ENCODE data around the gene POLL. TPM values are rescaled to one million over a fixed set of nuclear protein-coding genes. Genes with fewer than 3 reads are reported as not detected.
"Not testable (repeated sequence)": the region's sequence is repeated elsewhere in the genome, so short reads cannot be mapped to it uniquely, and the experiment has no call there.

Gene POLL
- total RNA-seq, 1 donor from 2014 or later = 16.6 TPM

GRCh38 chr10:101612086-101612485, 24.0 kb upstream of the POLL start:
- DNase-seq (ENCODE audit: low spot score) = no peak
- ATAC-seq = no peak

- ATAC-seq (no peak), DNase-seq (ENCODE audit: low spot score) (no peak)
Observed at GRCh38 chr10:101611096-101611905, 23.2 kb upstream of the POLL start.

- DNase-seq (ENCODE audit: low spot score) (no peak), ATAC-seq (no peak)
Observed at GRCh38 chr10:101609481-101609880, 21.4 kb upstream of the POLL start.

- DNase-seq (ENCODE audit: low spot score) (no peak), ATAC-seq (no peak)
Observed at GRCh38 chr10:101607124-101607523, 19.1 kb upstream of the POLL start.

- DNase-seq (ENCODE audit: low spot score) (peak; percentile 74), ATAC-seq (peak; percentile 97)
Observed at GRCh38 chr10:101602761-101603398, 14.8 kb upstream of the POLL start.

GRCh38 chr10:101601541-101601940, 13.5 kb upstream of the POLL start:
- ATAC-seq = no peak
- no peak for DNase-seq (ENCODE audit: low spot score)

- no peak for ATAC-seq
- DNase-seq (ENCODE audit: low spot score) = no peak
Observed at GRCh38 chr10:101597091-101597900, 9.2 kb upstream of the POLL start.

GRCh38 chr10:101595591-101596433, 7.8 kb upstream of the POLL start:
- DNase-seq (ENCODE audit: low spot score) = no peak
- no peak for ATAC-seq

- peak; percentile 26 for ATAC-seq
- not testable (repeated sequence) for DNase-seq (ENCODE audit: low spot score)
Observed at GRCh38 chr10:101593331-101593730, 5.3 kb upstream of the POLL start.

- no peak for ATAC-seq
- no peak for DNase-seq (ENCODE audit: low spot score)
Observed at GRCh38 chr10:101588879-101589278, 822 bp upstream of the POLL start.

- ATAC-seq (no peak), DNase-seq (ENCODE audit: low spot score) (no peak)
Observed at GRCh38 chr10:101585841-101586240, 2.2 kb downstream of the POLL start.

- DNase-seq (ENCODE audit: low spot score) (no peak), ATAC-seq (no peak)
Observed at GRCh38 chr10:101580486-101581399, 7.3 kb downstream of the POLL start.

GRCh38 chr10:101579516-101579870, 8.6 kb downstream of the POLL start:
- ATAC-seq = no peak
- no peak for DNase-seq (ENCODE audit: low spot score)

GRCh38 chr10:101578803-101579515, 9.1 kb downstream of the POLL start:
- no peak for DNase-seq (ENCODE audit: low spot score)
- no peak for ATAC-seq

GRCh38 chr10:101578192-101578591, 9.9 kb downstream of the POLL start:
- ATAC-seq = no peak
- no peak for DNase-seq (ENCODE audit: low spot score)

- ATAC-seq = no peak
- no peak for DNase-seq (ENCODE audit: low spot score)
Observed at GRCh38 chr10:101577121-101577871, 10.8 kb downstream of the POLL start.

GRCh38 chr10:101576211-101576863, 11.7 kb downstream of the POLL start:
- ATAC-seq = no peak
- DNase-seq (ENCODE audit: low spot score) = no peak

Measured in left lobe of liver (tissue), 2 donors.